Umbilical cord (tissue), 2 donors: ENCODE results near the gene TPCN2. TPM values are rescaled to one million over a fixed set of nuclear protein-coding genes. Genes with fewer than 3 reads are reported as not detected.
A peak's percentile ranks its signal among the peaks of the same experiment; 100 is the strongest.

ENCODE experiments used
- DNase-seq: peaks from one replicate; pipeline ENCODE4 v3.0.0-alpha.2; 2015; ENCODE audit warnings: low spot score
- total RNA-seq: library from RNA; depleted of rRNA; stranded (reverse); fragments of >200 nt; gene quantifications from one replicate; pipeline ENCODE4 v1.2.3, GENCODE V29; 2014; ENCODE audit warnings: low replicate concordance; ENCODE audit not compliant: insufficient read depth

The TPCN2 gene
- total RNA-seq, 1 donor from 2014 or later: 11.3 TPM

DNA sequence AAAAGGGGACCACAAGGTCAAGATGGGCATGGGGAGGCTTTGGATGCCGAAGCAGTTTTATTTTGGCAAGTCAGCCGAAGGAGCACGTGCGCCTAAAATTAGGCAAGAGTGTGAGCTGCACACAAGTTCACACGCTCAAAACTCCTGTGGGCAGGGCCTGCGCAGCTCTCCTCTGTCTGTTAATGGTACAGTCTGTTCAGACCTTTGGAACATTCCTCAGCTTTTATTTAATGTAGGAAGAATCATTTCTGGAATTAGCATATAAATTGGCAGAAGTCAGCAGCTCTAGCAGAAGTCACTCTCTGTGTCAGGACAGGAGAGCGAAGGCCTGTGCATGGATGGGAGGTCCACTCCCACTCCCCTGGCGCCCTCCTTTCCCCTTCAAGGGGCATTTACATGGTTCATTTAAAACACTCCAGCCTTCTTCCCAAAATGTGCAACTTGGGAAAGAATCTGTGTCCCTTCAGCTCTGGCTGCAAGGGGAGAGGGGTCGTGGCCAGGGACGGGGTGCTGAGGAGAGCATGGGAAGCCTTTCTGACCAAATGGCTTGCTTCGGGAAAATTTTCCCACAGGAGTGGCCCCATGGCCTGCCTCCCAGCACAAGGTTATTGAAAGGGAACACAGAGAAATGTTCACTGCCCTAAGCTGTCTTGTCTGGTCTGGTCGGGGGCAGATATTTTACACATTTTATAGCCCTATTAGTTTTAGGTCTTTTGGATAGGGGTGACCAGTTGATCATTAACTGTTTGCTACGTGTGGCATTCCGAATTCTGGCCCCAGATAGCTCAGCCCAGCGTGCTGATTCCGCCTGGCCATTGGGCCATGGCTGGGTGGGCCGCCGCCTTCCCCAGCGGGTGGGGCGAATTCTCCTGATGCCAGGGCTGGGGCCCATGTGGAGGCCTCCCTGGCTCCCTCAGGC, 63.2 kb downstream of the TPCN2 start:
- no peak for DNase-seq

DNA sequence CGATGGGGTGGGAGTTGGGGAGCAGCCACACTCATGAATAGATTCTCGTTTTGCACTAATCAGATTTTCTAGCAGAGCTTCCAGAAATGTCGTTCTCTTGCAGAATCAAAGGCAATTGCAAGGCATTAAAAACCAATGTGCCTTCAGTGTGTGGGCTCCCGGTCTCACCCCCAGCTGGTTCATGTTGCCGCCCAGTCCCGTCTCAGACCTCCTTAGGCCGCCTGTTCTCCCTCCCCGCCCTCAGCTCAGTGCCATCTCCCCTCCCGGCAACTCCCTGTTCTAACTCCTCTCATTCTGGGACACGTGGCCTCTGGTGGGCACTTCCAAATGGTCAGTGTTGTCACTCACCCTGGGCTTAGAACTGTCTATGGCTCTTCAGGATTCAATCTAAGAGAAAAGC, 64.5 kb downstream of the TPCN2 start:
- DNase-seq: no peak

DNA sequence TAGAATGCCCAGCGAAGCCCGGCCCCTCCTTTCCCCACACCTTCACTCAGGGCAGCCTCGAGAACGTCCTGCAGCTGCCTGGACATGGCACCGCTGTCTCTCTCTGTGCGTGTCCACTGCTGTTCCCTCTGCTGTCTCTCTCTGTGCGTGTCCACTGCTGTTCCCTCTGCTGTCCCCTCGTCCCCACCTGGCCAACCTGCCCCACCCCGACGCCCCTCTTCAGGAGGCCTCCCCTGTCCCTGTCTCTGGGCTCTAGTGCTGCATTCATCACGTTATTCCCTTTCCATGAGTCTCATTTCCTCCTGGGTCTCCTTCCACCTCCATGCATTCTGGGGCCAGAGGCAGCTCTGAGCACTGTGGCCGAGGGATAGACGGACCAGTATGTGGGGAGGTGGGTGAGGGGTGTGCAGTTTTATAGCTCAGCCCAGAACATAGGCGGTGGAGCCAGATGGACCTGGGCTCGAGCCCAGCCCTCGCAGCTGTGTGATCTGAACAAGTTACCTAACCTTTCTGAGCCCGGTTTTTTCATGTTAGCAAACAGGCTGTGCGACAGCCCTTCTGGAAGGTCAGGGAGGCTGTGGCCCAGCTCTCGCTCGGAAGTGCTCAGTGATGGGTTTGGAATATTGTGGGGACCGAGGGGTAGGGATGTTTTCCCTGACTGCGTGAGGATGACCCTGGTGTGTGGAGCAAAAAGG, 65.1 kb downstream of the TPCN2 start:
- DNase-seq: no peak

DNA sequence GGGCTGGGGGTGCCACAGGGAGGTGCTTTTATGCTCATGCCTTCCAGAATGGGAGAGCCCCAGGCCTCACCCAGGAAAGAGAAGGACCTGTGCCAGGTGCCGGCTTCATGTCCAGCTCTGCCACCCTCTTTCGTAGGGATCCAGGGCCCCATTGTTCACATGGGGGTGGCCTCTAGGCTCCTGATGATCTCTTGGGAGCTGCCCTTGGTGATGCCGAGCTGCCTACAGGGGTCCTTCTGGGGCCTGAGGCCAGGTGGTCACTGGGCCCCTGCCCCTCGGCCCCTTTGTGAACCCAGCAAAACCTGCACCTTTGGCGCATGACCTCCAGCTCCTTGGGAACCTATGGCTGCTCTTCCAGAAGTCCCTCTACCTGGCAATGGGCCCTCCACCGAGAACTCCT, 65.6 kb downstream of the TPCN2 start:
- no peak for DNase-seq

DNA sequence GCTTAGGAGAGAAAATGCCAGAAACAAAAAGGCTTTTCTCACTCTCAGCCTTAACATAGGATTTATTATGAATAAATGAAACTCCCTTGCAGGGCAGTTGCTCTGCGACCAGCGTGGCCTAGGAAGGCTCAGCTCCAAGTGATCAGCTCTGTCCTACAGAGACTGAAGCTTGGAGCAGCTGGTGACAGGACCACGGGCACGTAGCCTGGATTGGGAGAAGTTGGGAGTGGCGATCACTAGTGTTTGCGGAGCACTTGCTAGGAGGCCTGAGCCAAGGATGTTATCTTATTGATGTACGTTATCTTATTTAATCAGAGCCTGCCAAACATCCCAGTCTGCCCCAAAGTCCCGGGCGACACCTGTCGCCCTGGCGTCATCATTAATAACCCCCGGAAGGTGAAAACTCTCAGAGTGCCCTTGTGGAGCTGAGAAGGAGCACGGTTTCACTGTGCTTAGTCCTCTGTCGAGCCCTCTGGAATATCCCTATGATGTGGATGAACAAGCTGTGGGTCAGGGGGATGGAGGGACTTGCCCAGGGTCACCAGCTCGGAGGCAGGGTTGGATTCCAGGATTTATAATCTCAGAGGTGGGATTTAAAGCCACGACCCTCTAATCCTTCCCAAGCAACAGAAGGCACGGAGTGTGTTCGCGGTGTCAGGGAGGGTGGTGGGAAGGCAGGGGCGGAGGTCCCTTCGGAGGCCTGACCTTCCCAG, 66.2 kb downstream of the TPCN2 start:
- no peak for DNase-seq

DNA sequence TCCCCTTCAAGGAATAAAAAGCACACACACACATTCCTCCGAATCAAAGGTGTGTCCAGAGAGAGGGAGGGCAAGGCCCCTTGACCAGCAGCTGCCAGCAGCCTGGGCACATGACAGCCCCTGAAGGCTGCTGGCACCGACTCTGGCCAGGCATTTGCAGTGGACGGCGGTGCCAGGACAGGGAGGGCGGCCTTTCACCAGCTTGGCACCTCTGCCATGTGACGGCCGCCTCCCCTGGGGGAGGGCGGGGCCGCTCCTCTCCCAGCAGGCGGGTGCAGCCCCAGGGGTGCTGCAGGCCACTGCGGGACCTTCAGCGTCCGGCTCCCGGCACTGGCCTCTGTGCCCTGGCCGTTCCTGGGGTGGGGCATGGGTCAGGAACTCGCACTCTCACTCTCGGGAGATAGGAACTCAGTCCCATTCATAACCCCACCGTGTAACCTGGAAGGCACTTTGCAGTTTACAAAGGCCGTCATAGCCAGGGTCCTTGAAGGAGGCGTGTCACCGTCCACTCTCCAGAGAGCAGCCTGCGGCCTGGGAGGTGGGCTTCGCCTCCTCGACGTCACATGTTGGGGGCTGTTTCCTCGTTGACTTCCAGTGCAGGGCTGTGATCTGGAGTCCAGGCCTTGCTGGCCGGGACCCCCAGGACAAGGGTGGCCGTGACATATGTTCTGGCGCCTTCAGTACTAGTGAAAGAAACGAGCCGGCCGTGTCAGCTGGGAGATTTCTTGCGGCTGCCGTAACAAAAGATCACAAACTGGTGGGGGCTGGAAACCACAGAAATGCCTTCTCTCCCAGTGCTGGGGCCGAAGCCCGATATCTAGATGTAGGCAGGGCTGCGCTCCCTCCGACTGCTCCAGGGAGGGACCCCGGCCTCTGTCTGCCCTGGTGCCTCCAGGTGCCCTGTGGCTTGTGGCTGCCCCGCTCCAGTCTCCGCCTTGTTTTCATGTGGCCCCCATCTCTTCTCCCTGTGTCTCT, 67.1 kb downstream of the TPCN2 start:
- no peak for DNase-seq

DNA sequence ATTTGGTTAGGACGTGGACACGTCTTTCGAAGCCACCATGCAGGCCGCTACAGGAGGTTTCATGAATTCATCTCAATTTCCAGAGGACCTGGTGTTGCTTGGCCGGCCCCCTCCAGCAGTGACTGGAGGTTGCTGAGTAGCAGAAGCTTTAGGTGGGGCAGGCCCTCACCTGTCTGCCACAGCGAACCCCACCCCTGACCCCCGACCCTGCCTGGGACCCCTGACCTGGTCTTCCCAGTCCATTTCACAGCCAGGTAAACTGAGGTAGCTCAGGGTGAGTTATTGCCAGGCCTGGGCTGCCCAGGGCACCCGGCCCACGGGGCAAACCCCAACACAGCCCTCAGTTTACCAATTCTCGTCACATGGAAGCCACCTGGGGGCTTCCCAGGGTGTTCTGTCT, 67.9 kb downstream of the TPCN2 start:
- no peak for DNase-seq

DNA sequence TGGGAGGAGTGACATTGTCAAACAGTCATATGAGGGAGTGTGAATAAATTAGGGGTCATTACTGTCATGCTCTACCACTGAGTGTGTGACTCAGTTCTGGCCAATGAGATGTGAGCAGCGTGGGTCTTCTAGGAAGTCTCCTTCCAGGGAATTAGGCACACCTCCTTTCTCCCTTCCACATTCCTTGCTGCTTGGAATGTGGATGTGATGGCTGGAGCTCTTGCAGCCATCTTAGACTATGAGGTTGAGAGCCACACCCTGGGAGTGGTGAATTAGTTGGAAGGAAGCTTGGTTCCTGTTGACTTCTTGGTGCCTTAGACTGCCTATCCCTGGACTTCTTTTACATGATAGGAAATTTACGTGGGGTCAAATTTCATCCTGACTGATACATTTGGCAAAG, 70.5 kb downstream of the TPCN2 start:
- no peak for DNase-seq

DNA sequence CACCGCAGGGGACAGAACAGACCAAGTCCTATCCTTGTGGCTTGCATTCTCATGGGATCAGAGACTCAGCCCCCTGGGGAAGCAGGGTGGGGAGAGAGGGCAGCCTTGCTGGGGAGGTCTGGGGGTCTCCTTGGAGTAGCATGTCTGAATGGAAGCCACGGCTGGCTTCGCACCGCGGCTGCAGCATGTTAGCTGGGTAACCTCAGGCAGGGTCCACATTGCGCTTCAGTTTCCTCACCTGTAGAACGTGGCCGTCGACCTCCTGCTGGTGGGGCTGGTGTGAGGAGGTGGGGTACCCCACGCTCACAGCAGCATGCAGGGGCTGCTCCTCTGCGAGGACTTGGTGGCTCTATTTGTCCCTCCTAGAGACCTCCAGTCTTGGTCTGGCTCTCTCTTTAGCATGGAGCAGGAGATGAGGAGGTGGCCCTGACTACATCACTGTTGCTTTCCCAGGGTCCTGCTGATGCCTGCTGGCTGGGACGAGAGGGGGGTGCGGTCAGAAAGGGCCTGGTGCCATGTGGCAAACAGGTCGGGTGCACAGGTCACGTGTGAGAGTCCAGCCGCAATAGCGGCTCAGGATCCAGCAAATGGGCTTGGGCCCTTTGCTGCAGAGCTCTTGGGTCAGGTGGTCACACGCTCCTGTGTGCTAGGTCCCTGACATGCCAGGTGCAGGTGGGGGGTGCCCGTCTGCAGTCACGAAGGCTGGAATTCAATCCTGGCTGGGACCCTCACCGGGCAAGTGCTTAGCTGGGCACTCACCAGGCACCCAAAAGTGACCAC, 71.6 kb downstream of the TPCN2 start:
- no peak for DNase-seq

DNA sequence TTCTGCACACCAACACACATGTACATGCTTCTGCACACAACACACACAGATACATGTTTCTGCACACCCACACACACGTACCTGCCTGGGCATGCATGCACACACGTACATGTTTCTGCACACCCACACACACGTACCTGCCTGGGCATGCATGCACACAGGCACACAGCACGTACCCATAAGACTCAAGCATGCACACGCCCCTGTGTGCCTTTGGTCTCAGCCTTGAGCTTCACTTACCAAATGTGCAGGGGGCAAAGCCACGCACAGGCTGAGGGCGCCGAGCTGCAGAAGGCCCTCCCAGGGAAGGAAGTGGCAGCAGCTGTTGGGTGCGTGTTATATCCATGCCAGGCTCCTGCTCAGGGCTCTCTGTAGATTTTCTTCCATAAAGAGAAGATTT, 72.3 kb downstream of the TPCN2 start:
- DNase-seq: no peak

DNA sequence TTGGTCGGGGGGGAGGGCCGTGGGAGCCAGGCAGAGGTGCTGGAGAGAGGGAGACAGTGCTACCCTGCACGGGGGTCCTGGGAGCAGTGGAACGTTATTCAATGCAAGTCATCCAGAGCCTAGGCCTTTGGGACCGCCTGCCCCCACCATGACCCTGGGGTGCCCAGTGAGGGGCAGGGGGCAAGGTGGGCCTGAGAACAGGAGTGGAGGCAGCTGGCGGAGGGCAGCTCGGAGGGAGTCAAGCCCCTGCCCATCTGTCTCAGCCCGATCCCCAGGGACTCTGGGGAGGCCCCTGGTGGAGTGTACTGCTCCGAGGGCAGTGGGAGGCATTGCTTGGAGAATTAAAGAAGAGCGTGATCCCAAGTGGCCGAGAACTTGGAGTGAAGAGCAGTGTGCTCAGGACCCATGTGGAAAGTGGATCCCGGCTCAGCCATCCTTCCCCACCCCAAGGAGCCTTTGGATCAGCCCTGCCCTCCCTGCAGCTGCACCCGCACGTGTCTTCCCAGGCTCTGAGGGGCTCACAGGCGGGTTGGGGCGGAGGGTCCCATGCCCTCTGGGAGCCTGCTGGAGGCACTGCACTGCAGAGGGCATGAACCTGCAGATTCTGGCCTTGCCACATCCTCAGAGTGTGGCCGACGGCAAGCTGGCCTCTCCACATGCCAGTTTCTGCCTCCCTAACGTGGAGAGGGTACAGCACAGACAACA, 73.0 kb downstream of the TPCN2 start:
- no peak for DNase-seq

DNA sequence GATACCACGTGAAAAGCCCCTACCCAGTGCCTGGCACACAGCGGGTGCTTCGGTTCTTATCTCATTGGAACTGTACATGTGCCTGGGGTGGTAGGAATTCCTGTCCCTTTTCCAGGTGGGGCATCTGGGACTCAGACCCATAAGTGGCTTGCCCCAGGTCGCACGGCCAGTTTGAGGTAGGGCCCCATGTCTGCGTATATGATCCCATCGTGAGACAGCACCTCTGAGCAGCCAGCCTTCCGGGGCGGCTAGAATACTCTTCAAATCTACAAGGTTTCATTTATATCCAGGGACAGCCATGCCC, 73.5 kb downstream of the TPCN2 start:
- DNase-seq: no peak

DNA sequence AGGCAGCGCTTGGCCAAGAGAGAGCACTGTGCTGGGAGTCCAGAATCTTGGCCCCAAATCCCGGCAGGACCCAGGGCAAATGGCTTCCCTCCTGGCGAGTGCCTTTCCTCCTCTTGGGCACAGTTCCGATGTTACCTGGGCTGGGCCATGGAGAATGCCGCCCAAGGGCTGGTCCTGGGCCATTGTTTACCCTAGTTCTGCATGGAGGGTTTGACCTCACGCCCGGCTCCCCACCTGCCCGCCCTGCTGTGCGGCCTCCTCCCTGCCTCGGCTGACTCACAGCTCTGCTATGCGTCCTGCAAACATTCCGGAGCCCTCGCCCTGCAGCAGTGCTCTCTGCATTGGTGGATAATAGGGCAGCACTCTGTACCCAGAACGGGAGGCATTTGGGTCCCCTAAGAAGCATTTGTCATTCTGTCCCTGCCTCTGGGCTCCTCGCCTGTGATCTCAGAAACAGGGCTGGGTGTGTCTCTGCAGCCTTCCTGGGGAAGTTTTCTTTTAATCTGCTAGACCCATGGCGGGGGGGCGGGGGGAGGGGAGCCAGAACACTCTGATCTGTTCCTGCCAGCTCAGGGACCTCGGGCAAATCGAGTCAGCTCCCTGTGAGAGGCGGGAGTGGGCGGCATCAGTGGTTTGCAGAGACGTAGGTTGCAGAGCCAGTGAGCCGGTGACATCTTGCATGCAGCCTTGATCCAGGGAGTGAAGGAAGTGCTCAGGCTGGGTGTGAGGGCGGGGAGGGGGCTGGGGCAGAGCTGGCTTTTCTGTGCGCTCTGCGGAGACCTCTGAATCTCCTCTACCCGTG, 74.1 kb downstream of the TPCN2 start:
- DNase-seq: peak; percentile 88

DNA sequence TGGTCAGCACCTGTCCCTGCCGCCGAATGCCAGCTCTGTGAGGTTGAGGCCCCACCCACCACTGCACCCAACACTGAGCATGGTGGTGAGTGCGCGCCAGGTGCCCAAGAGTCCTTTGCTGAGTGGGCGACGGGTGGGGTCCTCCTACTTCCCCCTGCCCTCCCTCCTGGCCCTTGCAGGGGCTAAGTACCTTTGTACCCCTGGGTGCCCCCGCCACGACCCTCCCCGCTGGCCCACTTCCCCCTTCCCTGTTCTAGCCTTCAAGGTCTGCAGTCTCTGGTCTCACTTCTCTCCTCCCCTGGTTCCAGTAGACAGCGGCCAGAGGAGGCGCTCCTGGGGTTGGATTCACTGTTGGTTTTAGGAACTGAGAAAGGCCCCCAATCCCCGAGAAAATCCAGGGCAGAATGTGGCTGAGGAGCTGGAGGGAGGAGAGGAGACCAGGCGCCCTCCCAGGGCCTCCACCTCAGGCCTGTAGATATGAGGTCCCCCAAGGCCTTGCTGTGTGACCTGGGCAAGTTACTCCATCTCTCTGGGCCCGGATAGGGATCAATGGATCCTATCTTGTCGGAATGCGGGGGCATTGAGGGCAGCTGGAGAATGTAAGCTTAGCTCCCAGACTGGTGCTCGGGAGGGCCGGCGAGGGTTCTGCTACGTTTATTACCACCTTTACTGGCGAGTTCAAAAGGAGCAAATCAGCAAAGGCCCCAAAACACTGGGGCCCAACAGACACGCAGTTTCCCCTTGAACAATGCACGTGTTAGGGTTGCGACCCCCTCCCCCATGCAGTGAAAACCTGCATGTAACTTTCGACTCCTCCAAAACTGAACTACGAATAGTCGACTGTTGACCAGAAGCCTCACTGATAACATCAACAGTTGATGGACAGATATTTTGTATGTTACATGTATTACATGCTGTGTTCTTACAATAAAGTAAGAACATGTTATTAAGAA, 75.1 kb downstream of the TPCN2 start:
- DNase-seq: no peak

DNA sequence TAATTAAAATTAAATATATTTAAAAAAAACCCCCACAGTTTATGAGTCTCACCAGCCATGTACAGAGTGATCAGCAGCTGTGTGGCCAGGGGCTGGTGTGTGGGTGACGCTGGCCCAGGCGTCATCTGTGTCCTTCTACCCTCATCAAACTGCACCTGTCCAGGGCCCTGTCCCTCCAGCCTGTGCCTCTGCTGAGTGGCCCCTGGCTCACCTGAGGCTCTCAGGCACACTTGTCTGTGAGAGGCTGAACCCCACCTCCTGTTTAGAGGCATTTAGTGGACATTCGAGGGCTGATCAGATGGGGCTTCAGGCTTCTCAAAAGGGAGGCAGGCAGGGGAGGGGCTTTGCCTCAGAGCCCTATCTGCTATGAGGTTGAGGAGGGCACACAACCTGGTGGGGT, 77.1 kb downstream of the TPCN2 start:
- DNase-seq: no peak

DNA sequence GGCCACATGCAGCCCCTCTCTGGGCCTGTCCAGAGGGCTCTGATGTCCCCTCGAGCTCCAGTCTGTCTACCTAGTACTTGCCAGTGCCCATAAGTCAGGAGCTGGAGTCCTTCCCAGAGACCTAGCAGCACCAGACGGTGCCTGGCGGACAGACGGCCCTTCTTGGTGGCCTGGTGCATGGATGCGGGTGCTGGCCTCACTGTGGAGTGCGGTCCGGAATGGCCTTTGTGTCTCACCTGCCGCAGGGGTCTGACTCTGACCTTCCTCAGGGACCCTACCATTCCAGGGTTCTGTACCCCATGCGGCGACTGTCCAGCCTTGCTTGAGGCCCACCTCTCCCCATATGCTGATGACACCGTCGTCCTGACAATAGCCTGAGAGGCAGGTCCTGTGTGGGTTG, 77.6 kb downstream of the TPCN2 start:
- DNase-seq: no peak

DNA sequence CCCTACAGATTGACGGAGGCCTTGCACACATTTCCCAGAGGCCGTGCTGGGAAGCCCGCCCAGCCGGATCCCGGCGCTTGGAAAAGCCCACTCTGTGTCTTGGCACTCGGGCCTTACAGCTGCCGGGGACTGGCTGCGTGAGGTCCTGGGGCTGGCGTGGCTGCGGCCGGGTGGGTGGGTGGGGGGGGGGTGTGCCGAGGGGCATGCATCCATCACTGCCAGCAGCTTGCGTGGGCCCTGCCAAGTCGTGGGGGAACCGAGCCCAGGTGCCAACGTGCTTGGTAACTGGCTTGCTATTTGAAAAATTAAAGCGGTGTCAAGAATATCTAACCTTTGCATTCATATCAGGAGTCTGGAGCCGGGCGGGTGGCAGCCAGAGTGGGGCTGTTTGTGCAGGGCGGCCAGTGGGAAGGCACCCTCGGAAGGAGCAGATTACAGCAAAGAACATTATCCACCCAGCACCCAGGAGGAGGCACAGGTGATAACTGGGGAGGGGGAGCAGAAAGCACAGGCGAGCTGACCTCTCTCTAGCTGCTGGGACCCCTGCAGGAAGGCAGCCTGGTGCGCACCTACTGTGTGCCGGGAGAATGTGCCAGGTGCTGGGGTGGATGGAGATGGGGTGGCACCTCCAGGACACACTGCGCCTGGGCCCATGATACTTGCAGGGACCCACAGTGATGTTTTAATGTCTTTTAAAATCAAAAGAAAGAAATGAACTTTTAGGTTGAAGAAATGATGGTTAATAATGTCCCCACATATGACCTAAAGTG, 78.5 kb downstream of the TPCN2 start:
- no peak for DNase-seq
